ENCODE measurements around the gene AQR.

Gene AQR

DNA sequence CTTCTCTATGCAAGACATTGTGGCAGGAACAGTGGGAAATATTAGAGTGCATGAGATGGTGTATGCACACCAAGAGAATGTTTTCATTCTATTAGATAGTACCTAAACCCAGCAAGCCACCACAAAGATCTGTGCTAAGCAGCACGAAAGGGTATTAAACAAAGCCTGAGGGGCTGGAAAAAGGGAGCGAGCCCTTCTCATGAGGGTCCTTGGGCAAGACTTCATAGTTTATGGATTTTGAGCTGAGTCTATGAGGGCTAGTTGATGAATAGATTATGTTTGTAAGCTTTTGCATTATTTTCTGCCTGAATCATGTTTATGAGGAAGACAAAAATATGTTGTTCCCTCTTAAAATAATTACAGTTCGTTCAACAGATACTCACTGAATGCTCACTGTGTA lies 164.8 kb downstream of the AQR start:
- Histone ChIP-seq H3K36me3 (replicated peaks) (no peaks in the 10 kb centered on the region), H3K27ac (no peak overlapping the region), H3K27me3 (replicated peaks) (no peaks in the 10 kb centered on the region), H3K4me3 (ENCODE audit: low read depth, low read length) (no peak overlapping the region)
- TF ChIP-seq, protein P1, sequence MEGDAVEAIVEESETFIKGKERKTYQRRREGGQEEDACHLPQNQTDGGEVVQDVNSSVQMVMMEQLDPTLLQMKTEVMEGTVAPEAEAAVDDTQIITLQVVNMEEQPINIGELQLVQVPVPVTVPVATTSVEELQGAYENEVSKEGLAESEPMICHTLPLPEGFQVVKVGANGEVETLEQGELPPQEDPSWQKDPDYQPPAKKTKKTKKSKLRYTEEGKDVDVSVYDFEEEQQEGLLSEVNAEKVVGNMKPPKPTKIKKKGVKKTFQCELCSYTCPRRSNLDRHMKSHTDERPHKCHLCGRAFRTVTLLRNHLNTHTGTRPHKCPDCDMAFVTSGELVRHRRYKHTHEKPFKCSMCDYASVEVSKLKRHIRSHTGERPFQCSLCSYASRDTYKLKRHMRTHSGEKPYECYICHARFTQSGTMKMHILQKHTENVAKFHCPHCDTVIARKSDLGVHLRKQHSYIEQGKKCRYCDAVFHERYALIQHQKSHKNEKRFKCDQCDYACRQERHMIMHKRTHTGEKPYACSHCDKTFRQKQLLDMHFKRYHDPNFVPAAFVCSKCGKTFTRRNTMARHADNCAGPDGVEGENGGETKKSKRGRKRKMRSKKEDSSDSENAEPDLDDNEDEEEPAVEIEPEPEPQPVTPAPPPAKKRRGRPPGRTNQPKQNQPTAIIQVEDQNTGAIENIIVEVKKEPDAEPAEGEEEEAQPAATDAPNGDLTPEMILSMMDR (IDR thresholded peaks at IDR 0.05; ENCODE audit: low read depth, low read length, missing control alignments), result no peak
- no peak for DNase-seq
- in situ Hi-C loops (cut with HindIII; ENCODE audit: low pct_ligation_motif_present, low sequenced_read_pairs), result loop anchor here (25.0 kb wide), 1 partner anchor 92 kb away; no protein-coding TSS in a partner anchor

DNA sequence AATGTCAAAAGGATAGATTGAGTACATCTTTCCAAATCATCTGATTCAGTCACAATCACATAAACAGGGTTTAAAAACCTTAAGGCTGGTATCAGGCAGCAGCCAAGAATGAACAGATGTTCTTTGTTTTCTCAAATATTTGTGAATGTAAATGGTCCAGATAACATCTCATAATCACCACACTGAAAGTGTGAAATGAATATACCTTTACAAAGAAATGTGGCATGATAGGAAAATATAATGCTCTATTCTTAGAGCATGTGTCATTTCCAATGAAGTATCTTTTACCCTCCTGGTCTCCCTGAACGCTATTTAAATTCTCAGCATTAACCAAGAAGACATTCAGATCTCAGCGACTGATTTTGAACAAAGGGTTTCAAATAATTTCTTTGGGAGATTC lies 165.4 kb downstream of the AQR start:
- H3K27ac ChIP-seq, result no peak overlapping the region
- H3K4me3 ChIP-seq (ENCODE audit: low read depth, low read length), result no peak overlapping the region
- TF ChIP-seq, protein P1 (IDR thresholded peaks at IDR 0.05; ENCODE audit: low read depth, low read length, missing control alignments), result no peak
- no peak for DNase-seq
- no peaks in the 10 kb centered on the region for H3K36me3 ChIP-seq (replicated peaks)
- no peaks in the 10 kb centered on the region for H3K27me3 ChIP-seq (replicated peaks)
- in situ Hi-C loops (cut with HindIII; ENCODE audit: low pct_ligation_motif_present, low sequenced_read_pairs), result loop anchor here (25.0 kb wide), 1 partner anchor 92 kb away; no protein-coding TSS in a partner anchor

DNA sequence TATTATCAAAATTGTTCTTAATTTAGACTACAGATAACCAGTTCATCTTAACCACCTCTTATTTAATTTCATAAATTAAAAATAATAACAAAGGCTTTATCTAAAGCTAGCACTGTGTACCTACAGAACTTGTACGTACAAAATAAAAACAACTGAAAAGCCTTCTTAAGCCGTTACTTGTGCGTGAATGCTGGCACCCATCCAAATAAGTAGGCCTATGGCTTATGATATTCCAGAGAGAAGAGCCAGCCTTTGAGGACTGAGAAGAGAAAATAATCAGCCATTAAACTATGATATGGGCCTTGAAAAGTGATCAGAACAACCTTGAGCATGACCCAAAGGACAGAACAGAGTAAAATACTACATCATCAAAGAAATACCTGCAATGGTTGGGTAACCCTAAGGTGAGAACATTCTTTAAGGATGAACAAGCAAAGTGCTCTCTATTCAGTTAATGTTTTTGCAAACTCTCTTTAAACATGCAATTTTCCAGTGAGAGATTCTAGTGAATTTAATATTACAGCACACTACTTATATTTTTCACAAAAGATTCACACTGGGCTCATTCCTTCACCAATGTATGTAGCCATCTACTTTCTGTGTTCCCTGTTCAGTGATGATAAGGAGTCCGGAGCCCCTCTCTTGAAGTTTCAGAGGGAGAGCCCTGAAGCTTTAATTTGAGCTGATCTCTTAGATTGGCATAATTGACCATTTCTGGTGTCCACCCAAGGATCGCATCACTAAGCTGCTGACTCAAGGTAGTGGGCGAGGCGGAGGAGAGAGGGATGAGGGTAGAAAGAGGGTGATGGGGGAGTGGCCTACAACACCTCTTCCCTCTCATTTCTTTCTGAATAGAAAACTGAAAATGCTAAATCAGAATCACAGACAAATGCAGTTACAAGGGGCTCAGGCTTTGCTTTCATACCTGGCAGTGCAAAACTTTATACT lies 166.5 kb downstream of the AQR start:
- no peaks in the 10 kb centered on the region for H3K36me3 ChIP-seq (replicated peaks)

DNA sequence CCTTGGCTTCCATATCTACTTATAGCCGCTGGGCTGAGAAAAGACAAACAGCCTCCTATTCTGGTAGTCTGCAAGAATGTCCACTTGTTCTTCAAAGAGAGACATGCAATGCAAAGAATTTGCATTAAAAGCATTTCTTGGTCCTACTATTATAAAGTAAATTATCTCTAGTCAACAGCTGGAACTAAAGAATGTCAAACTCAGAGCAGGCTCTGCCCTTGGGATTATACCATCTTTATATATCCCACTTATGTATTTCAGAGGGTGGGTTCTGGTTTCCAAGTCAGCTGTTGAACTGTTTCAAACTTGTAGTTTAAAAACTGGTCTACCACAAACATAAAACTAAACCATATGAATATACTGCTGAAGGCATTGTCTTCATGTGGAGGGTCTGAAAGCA lies 167.2 kb downstream of the AQR start:
- TF ChIP-seq, protein P1 (IDR thresholded peaks at IDR 0.05; ENCODE audit: low read depth, low read length, missing control alignments), result no peak
- Histone ChIP-seq H3K27me3 (replicated peaks) (no peaks in the 10 kb centered on the region), H3K36me3 (replicated peaks) (no peaks in the 10 kb centered on the region), H3K4me3 (ENCODE audit: low read depth, low read length) (no peak overlapping the region), H3K27ac (no peak overlapping the region)
- DNase-seq, result no peak
- in situ Hi-C loops (cut with HindIII; ENCODE audit: low pct_ligation_motif_present, low sequenced_read_pairs), result loop anchor here (25.0 kb wide), 1 partner anchor 90 kb away; no protein-coding TSS in a partner anchor

More for the DNA sequence above, 166.5 kb downstream of the AQR start:
- in situ Hi-C loops (cut with HindIII; ENCODE audit: low pct_ligation_motif_present, low sequenced_read_pairs), result loop anchor here (25.0 kb wide), 1 partner anchor 91 kb away; no protein-coding TSS in a partner anchor
- Histone ChIP-seq H3K4me3 (ENCODE audit: low read depth, low read length) (no peak overlapping the region), H3K27ac (no peak overlapping the region), H3K27me3 (replicated peaks) (no peaks in the 10 kb centered on the region)
- TF ChIP-seq, protein P1 (IDR thresholded peaks at IDR 0.05; ENCODE audit: low read depth, low read length, missing control alignments), result no peak
- no peak for DNase-seq

Measured in brain microvascular endothelial cell (primary cell).